GM12801 (cell line): ENCODE data around the gene HKDC1.

ENCODE experiments used
- TF ChIP-seq, protein P1 (sequence below): IDR thresholded peaks from one replicate; pipeline ENCODE4 v1.5.1; 2011; ENCODE audit warnings: control low read depth; ENCODE audit not compliant: insufficient read length; ENCODE audit errors: extremely low read depth

HKDC1 gene

DNA sequence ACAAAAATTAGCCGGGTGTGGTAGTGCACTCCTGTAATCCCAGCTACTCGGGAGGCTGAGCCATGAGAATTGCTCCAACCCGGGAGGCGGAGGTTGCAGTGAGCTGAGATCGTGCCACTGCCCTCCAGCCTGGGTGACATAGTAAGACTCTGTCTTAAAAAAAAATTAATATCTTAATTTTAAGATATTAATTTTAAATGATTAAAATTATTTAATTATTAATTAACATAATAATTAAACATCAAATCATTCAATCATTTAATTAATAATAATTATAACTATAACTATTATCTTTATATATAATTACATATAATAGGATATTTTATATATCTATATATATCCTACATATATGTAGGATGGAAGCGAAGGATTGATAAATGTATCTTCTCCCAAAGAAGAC lies 56.4 kb downstream of the HKDC1 start:
- TF ChIP-seq, protein P1, sequence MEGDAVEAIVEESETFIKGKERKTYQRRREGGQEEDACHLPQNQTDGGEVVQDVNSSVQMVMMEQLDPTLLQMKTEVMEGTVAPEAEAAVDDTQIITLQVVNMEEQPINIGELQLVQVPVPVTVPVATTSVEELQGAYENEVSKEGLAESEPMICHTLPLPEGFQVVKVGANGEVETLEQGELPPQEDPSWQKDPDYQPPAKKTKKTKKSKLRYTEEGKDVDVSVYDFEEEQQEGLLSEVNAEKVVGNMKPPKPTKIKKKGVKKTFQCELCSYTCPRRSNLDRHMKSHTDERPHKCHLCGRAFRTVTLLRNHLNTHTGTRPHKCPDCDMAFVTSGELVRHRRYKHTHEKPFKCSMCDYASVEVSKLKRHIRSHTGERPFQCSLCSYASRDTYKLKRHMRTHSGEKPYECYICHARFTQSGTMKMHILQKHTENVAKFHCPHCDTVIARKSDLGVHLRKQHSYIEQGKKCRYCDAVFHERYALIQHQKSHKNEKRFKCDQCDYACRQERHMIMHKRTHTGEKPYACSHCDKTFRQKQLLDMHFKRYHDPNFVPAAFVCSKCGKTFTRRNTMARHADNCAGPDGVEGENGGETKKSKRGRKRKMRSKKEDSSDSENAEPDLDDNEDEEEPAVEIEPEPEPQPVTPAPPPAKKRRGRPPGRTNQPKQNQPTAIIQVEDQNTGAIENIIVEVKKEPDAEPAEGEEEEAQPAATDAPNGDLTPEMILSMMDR: no peak

GRCh38 chr10:69278446-69278963 lies 58.4 kb downstream of the HKDC1 start, which contains the start of gene HK1:
Gene HK1, plus strand, starts transcription at chr10:69278496.
- TF ChIP-seq, protein P1: no peak

GRCh38 chr10:69279110-69279509 lies 59.0 kb downstream of the HKDC1 start:
- TF ChIP-seq, protein P1: no peak

- TF ChIP-seq, protein P1: no peak
Measured at GRCh38 chr10:69281507-69282413, 61.6 kb downstream of the HKDC1 start.

DNA sequence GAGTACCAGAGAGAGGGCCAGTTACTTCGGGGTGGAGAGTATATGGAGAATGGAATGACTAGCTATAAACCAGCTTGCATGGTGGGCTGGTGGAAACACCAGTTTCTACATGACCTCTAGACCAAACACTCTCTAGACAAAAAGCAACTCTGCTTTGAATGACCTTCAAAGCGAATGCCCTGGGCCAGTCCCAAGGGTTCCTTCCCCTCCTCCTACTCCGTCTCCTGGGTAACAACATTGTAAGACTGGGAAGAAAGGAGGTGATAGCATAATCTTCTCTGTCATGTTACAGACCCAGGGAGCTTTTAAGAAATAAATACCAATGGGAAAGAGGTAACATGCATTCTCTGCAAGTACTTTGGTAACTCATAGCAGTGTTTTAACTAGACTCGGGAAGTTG lies 65.6 kb downstream of the HKDC1 start:
- TF ChIP-seq, protein P1: no peak

DNA sequence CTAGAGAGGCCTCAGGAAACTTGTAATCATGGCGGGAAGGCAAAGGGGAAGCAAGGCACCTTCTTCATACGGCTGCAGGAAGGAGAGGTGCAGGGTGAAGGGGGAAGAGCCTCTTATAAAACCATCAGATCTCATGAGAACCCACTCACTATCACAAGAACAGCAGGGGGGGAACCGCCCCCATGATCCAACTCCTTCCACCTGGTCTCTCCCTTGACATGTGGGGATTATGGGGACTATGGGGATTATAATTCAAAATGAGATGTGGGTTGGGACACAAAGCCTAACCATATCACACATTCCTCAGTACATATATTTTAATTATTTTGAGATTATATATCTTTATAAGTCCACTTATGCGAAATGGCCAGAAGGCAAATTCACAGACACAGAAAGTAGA lies 67.0 kb downstream of the HKDC1 start:
- TF ChIP-seq, protein P1: no peak

GRCh38 chr10:69290993-69291392 lies 70.9 kb downstream of the HKDC1 start:
- TF ChIP-seq, protein P1: no peak
